ENCODE results near the gene ZNF641.

DNA sequence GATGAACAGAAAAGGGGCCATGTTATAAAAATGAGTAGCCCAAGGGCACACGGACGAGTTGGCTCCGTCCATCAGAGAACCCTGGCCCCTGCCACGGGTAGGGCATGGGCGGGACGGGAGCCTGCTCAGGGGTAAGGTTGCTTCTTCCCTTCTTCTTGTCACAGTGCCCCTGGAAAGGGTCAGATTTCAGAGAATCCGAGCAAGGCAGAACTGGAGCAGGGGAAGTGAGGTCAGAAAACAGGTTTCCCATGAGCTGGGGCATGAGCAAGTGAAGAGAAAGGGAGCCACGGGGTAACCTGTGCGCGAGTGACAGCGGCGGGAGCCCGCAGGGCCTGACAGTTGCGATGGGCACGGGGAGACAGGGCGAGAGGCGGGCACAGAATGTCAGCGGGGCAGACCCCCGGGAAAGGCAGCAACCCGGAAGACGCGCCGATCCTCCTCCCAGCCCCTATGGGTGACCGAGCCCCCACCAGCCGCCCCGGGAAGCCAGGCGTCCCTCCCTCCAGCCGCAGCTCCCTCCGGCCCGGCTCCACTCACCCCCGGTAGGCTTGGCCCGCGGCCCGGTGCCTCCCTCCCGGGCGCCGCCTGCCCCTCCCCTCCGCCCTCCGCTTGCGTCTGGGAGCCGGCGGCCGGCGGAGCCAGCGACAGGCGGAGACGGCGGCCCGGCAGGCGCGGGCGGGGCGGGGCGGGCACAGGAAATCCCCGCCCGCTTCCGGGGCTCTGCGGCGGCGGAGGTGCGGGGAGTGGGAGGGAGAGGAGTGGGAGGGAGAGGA, at the start of gene ZNF641:
- TF ChIP-seq EZH2 (IDR thresholded peaks at IDR 0.05; ENCODE audit: insufficient read depth, poor library complexity, severe bottlenecking) (no peak), EZH2phosphoT487 (IDR thresholded peaks at IDR 0.05; ENCODE audit: insufficient read depth, low read depth) (no peak)

Measured in GM23248 (cell line).